Colonic mucosa (tissue), 4 donors: Measurements from ENCODE around the gene SLC9A9. TPM values are rescaled to one million over a fixed set of nuclear protein-coding genes. Genes with fewer than 3 reads are reported as not detected.

ENCODE experiments used
- DNase-seq: peaks from one replicate; pipeline ENCODE4 v3.0.0-alpha.2; 2020
- H3K27ac ChIP-seq: fragments of 200-600 bp; one replicate; pipeline ENCODE4 v1.8.0; 2021
- H3K27me3 ChIP-seq: fragments of 200-600 bp; one replicate; pipeline ENCODE4 v1.8.0; 2021
- H3K36me3 ChIP-seq: fragments of 200-600 bp; one replicate; pipeline ENCODE4 v1.8.0; 2021
- H3K4me1 ChIP-seq: fragments of 200-600 bp; one replicate; pipeline ENCODE4 v1.8.0; 2021; ENCODE audit warnings: mild to moderate bottlenecking
- H3K4me3 ChIP-seq: fragments of 200-600 bp; one replicate; pipeline ENCODE4 v1.8.0; 2021
- H3K9ac ChIP-seq, 2 donors: one replicate each; pipeline ENCODE4 v1.7.0; 2013; ENCODE audit warnings: control low read depth in 2 of 2, low read depth in 2 of 2, low read length in 2 of 2
- H3K9me3 ChIP-seq: fragments of 200-600 bp; one replicate; pipeline ENCODE4 v1.8.0; 2021
- CTCF ChIP-seq: fragments of 200-600 bp; IDR thresholded peaks from one replicate; pipeline ENCODE4 v1.8.0; 2022; ENCODE audit warnings: antibody characterized with exemption, mild to moderate bottlenecking
- intact Hi-C: fragments of 100-400 bp; cut with DNase I; formaldehyde crosslinking; loops from one replicate; pipeline ENCODE4 v1.14.1; 2022
- total RNA-seq, 2 donors: library from RNA; stranded (reverse); fragmentation: NEBNext Ultra II Directional in 1 of 2; extraction: Animal tissue kit (Norgen Biotek cat#: 25700) in 1 of 2; gene quantifications; one replicate each; pipeline ENCODE4 v1.2.1, GENCODE V29; 2021
- donor health status: healthy.
- donor health status: DM: no; HTN: no; CAD: no.
- donor health status: DM: no; HTN: no; CAD: no.

Gene SLC9A9
- total RNA-seq, 2 donors from 2014 or later, result 2.5 to 6.5 TPM

- intact Hi-C loops, result no loop called here
- TF ChIP-seq CTCF, result no peak
- no peak overlapping the region for H3K4me3 ChIP-seq
- H3K27me3 ChIP-seq, result no peaks in the 10 kb centered on the region
- no peaks in the 10 kb centered on the region for H3K4me1 ChIP-seq
- DNase-seq, result no peak
- H3K9ac ChIP-seq, result no peak overlapping the region
- H3K27ac ChIP-seq, result peak overlapping the region; percentile 23
- H3K36me3 ChIP-seq, result no peaks in the 10 kb centered on the region
- H3K9me3 ChIP-seq, result no peaks in the 10 kb centered on the region
These were observed 17.1 kb downstream of the SLC9A9 start for GRCh38 chr3:143831208-143831607.

GRCh38 chr3:143830786-143831185, 17.5 kb downstream of the SLC9A9 start:
- intact Hi-C loops, result no loop called here
- DNase-seq, result no peak
- TF ChIP-seq CTCF, result no peak
- Histone ChIP-seq H3K9me3 (no peaks in the 10 kb centered on the region), H3K4me3 (no peak overlapping the region), H3K27ac (no peak overlapping the region), H3K4me1 (no peaks in the 10 kb centered on the region), H3K36me3 (no peaks in the 10 kb centered on the region), H3K27me3 (no peaks in the 10 kb centered on the region), H3K9ac (no peak overlapping the region)

- H3K4me1 ChIP-seq, result no peaks in the 10 kb centered on the region
- H3K4me3 ChIP-seq, result no peak overlapping the region
- TF ChIP-seq CTCF, result no peak
- no peaks in the 10 kb centered on the region for H3K9me3 ChIP-seq
- H3K27ac ChIP-seq, result no peak overlapping the region
- no peak for DNase-seq
- intact Hi-C loops, result no loop called here
- no peaks in the 10 kb centered on the region for H3K27me3 ChIP-seq
- H3K36me3 ChIP-seq, result no peaks in the 10 kb centered on the region
- no peak overlapping the region for H3K9ac ChIP-seq
These were observed 18.2 kb downstream of the SLC9A9 start for GRCh38 chr3:143830063-143830462.

GRCh38 chr3:143827425-143827824, 20.8 kb downstream of the SLC9A9 start:
- DNase-seq, result no peak
- no peak for TF ChIP-seq CTCF
- H3K9me3 ChIP-seq, result no peaks in the 10 kb centered on the region
- H3K4me1 ChIP-seq, result no peaks in the 10 kb centered on the region
- no peak overlapping the region for H3K4me3 ChIP-seq
- intact Hi-C loops, result no loop called here
- H3K9ac ChIP-seq, result no peak overlapping the region
- H3K27me3 ChIP-seq, result no peaks in the 10 kb centered on the region
- H3K27ac ChIP-seq, result no peak overlapping the region
- no peaks in the 10 kb centered on the region for H3K36me3 ChIP-seq

- intact Hi-C loops, result no loop called here
- TF ChIP-seq CTCF, result no peak
- Histone ChIP-seq H3K36me3 (no peaks in the 10 kb centered on the region), H3K27me3 (no peaks in the 10 kb centered on the region), H3K9ac (no peak overlapping the region), H3K4me1 (no peaks in the 10 kb centered on the region), H3K27ac (peak overlapping the region; percentile 22), H3K4me3 (no peak overlapping the region), H3K9me3 (no peaks in the 10 kb centered on the region)
- DNase-seq, result no peak
These were observed 22.0 kb downstream of the SLC9A9 start for GRCh38 chr3:143826296-143826695.

GRCh38 chr3:143825513-143825912, 22.8 kb downstream of the SLC9A9 start:
- Histone ChIP-seq H3K4me3 (no peak overlapping the region), H3K27me3 (no peaks in the 10 kb centered on the region), H3K36me3 (no peaks in the 10 kb centered on the region), H3K9ac (no peak overlapping the region), H3K9me3 (no peaks in the 10 kb centered on the region), H3K4me1 (no peaks in the 10 kb centered on the region), H3K27ac (peak overlapping the region; percentile 22)
- intact Hi-C loops, result no loop called here
- no peak for DNase-seq
- no peak for TF ChIP-seq CTCF
